SK-N-MC (cell line): ENCODE data around the gene HSPH1.
"Not testable (repeated sequence)": the region's sequence is repeated elsewhere in the genome, so short reads cannot be mapped to it uniquely, and the experiment has no call there.

Source experiments
- EZH2 ChIP-seq: fragments of 200-600 bp; sonication (generic); IDR thresholded peaks from one replicate; pipeline ENCODE4 v1.6.1; 2017; ENCODE audit warnings: antibody characterized with exemption
- POLR2AphosphoS5 ChIP-seq: IDR thresholded peaks from 2 replicates; pipeline ENCODE4 v1.6.1; 2012; ENCODE audit warnings: mild to moderate bottlenecking, low read depth, low read length, borderline replicate concordance

- TF ChIP-seq POLR2AphosphoS5, EZH2: not testable (repeated sequence)
These were observed 16.2 kb upstream of the HSPH1 start for GRCh38 chr13:31177813-31178495.
